GM21528 (cell line): ENCODE results near the gene IFT81.
"Not testable (repeated sequence)": the region's sequence is repeated elsewhere in the genome, so short reads cannot be mapped to it uniquely, and the experiment has no call there.

Experiments used
- ATAC-seq: cut with Tn5 transposase; IDR thresholded peaks from one replicate; pipeline ENCODE4 v1.9.1; 2021; ENCODE audit warnings: mild to moderate bottlenecking, moderate library complexity; ENCODE audit not compliant: unreplicated experiment, low FRiP score

Gene IFT81

DNA sequence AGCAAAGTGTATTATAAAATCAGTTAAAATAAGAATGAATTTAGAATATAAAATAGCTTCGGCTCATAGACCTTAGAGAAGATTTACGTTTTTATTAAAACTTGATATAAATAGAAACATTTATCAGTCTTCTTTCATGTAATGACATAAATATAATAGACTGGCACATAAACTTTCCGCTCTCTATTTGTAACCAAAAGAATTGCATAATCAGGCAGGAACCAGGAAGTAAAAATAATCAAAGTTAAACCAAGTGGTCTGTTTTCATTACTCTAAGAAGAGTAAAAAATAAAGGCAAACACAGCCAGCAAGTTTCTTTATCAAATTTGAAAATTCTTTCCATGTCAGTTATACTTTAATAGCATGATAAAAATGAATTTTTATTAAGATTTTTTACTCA lies 110.6 kb downstream of the IFT81 start:
- ATAC-seq: no peak

DNA sequence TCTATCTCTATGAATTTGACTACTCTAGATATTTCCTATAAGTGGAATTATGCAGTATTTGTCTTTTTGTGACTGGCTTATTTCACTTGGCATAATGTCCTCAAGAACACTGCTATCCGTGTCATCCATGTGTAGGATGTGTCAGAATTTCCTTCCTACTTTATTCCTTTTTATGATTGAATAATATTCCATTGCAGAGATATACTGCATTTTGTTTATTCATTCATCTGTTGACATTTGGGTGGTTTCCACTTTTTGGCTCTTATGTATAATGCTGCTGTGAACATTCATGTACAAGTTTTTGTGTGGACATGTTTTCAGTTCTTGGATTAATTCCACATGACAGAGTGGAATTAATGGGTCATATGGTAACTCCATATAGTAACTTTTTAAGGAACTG lies 111.2 kb downstream of the IFT81 start:
- no peak for ATAC-seq

- ATAC-seq: no peak
These were observed 119.1 kb downstream of the IFT81 start for GRCh38 chr12:110243227-110243626.

GRCh38 chr12:110244372-110244771 lies 120.2 kb downstream of the IFT81 start:
- no peak for ATAC-seq

GRCh38 chr12:110244829-110245228 lies 120.7 kb downstream of the IFT81 start:
- no peak for ATAC-seq

- no peak for ATAC-seq
These were observed 121.2 kb downstream of the IFT81 start for GRCh38 chr12:110245369-110245772.

DNA sequence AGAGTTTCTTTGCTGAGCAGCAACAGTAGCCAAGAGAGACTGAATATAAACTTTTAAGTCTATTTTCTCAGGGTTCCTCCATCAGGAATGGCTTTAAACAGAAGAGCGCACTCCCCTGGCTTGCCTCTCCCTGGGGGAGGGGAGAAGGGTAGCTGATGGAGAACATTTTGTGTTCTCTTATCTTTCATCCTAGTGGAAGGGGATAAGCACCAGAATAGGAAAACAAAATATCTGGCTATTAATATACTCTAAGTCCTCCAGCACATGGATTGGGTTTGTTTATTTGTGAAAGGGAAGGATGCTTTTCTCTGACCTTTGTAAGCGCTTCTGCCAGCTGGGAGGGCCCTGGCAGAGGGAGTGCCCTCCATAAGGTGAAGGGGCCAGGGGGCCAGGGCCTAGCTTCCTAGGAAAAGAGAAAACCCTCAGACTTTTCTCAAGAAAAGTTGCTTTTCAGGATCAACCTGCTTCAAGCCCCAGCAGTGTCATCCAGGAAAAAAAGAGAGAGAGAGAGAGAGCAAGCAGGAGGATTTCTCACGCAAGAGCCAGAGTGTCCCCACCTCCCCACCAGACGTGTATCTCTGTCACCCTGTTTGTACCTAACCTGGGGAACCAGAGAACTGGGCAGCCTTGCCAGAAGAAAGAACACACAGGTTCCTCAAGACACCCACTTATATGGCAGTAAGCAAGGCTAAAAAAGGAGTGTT lies 122.6 kb downstream of the IFT81 start:
- ATAC-seq: no peak

DNA sequence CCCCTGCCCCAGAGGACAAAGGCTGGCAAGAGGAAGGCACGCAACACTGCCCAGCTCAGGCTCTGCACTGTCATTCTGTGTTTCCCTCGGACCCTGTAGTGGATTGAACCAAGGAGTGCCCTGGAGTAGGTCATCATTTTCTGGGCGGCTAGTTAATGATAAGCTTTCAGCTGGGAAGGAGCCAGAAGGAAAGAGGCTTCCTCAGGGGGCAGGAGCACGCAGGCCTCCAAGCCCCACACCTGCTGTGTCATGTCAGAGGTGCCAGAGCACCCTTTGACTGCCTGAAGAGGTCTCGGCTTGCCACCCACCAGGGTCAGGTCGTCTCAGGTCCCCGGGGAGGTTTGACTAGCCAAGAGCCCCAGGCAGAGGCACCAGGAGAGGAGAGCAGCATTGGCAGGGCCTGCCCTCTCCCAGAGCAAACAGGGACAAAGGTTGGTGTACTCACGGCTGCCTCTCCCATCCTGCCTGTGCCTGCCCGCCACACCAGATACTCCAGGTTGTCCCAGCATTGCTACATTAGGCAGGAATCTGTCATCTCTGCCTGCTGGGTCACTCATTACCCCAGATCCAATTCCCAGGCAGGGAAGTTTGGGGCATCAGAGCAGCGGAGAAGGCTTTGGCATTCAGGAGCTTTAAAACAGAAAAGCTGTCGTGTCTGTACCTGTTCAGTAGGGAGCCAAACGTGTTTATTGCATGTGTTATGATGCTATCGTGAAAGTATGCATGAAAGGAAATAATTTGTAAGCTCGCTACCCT lies 123.4 kb downstream of the IFT81 start:
- no peak for ATAC-seq

DNA sequence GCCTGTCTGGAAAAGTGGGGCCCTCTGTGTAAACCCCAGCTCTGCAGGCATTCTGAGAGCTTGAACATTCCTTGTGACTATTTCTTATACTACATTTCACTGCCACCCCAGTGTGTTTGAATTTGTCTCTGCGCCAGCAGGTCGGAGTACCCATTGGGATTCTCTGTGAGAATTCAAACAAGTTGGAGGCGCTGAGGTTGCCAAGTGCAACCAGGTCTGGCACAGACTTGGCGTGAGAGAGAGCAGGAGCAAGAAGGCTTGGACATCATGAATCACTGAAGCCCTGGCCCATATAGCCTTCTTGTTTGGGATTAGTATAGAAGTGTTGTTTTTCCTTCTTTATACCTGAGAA lies 123.9 kb downstream of the IFT81 start:
- no peak for ATAC-seq

DNA sequence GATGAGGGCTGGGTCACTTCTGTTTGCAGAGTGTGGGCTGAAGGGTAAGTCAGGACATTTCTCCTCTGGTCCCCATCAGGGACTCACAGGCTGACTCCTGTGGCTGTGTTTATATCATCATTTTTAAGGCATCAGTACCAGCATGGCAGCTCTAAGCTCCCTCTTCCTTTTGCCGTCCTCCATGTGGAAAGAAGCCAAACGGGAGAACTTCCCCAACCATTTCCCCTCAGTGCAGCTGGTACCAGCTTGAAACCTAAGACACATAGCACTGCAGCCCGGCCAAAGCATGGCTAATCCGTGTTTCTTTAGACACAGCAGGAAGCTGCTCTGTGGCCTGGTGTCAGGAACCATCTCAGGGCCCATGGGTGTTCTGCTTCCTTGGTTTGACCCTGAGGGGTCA lies 124.9 kb downstream of the IFT81 start:
- ATAC-seq: no peak

DNA sequence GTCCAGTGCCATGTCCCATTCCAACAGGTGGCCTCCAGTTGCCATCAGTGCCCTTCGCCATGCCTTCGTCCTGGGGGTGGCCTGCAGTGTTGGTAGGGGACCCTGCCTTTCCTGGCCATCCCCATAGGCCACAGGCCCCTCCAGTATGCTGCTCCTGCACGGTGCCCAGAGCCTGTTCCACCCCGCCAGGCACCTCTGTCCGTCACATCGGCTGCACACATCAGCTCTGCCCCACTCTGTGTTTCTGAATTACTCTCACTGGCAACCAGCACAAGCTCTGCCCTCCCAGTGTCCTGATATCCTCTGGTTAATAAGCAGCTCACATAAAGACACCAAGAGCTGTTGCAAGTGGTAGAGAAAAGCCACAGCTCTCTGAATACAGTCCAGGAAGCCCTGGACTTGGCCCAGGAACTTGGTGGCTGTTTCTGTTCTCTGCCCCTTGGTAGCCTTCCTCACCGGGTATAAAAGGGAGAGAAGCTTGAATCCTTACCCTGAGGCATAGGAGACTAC lies 125.6 kb downstream of the IFT81 start:
- ATAC-seq: no peak

DNA sequence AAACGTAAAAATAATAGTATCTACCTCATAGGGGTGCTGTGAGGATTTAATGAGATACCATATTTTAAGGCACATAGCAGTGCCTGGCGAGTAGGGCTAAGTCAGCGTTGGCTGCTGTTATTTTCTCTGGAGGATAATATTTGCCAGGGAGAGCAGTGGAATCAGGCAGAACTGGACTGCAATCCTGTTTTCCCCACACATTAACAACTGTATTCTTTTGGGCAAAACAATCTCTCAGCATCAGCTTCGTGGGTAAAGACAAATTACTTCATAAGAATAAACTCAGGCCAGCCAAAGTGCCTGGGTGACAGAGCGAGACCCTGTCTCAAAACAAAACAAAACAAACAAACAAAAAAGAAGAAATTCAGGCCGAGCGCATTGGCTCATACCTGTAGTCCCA lies 127.2 kb downstream of the IFT81 start:
- ATAC-seq: no peak

DNA sequence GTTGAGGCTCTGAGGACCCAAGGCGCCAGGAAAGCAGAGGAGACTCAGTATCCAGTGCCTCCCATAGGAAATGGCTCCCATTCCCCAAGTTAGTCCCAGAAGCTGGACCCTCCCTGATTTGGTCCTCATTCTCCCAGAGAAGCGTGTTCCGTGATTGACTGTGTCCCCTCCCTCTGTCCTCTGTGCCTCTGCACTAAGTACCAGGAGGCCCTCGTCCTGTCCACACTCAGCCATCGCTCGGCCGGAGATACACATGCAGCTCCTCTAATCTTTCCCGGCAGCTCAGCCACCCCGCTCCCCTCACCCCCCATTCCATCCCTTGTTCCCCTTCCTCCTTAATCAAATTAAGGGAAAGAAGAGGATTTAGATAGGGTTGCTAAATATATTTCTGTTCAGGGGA lies 128.6 kb downstream of the IFT81 start:
- no peak for ATAC-seq

DNA sequence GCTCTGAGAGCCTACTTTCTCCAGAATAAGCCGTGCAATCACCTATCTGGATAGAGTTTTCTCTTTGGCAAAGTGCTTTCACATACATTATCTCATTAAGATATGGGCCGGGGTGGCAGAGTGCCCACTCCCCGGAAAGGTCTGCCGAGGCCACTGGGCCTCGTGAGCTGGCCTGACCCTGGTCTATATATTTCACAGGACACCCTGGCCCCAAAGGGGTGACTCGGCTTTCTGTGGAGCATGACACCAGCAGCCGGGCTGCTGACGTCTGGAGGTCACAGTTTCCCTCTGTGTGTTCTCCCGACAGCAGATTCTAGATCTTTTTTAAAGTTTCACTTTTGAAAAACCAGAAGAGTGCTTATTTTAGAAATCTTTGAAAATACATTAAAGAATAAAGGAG lies 129.0 kb downstream of the IFT81 start:
- no peak for ATAC-seq

DNA sequence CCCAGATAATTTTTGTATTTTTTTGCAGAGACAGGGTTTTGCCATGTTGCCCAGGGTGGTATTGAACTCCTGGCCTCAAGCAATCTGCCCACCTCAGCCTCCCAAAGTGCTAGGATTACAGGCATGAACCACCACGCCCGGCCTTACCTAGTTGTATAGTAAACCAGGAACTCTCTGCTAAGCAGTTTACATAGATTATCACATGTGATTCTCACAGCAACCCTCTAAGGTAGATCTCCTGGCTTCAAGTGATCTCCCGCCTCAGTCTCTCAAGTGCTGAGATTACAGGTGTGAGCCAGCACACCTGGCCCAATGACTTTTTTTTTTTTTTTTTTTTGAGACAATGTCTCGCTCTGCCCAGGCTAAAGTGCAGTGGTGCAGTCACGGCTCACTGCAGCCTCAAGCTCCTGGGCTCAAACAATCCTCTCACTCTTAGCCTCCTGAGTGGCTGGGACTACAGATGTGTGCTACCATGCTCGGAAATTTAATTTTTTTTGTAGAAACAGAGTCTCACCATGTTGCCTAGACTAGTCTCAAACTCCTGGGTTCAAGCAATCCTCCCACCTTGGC lies 130.9 kb downstream of the IFT81 start:
- no peak for ATAC-seq

GRCh38 chr12:110255890-110256456 lies 131.8 kb downstream of the IFT81 start:
- ATAC-seq: not testable (repeated sequence)

- ATAC-seq: no peak
These were observed 132.7 kb downstream of the IFT81 start for GRCh38 chr12:110256780-110257431.

DNA sequence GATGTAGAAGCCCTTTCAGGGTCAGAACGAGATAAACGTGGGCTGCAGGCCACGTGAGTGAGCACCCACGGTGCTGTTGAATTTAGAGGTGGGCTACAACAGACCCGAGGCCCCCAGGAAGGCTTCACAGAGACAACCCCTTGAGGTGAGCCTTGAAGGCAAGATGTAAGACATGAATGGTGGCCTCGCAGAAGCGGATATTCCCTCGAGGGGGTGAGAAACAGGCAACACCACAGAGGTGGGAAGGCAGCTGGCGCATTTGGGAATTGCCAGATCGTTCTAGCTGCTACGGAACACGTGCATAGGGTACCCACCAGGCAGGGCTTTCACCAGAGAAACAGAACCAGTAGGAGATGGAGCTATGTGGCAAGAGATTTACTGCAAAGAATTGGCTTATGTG lies 134.3 kb downstream of the IFT81 start:
- no peak for ATAC-seq

- no peak for ATAC-seq
These were observed 138.6 kb downstream of the IFT81 start for GRCh38 chr12:110262442-110263388.
